Activated naive CD4-positive, alpha-beta T cell (primary cell): ENCODE measurements around the gene RABAC1.

ENCODE experiments used
- DNase-seq, 4 experiments: peaks; one replicate each; lab custom pipeline; 2025; lab: John Stamatoyannopoulos, UW

RABAC1 gene

DNA sequence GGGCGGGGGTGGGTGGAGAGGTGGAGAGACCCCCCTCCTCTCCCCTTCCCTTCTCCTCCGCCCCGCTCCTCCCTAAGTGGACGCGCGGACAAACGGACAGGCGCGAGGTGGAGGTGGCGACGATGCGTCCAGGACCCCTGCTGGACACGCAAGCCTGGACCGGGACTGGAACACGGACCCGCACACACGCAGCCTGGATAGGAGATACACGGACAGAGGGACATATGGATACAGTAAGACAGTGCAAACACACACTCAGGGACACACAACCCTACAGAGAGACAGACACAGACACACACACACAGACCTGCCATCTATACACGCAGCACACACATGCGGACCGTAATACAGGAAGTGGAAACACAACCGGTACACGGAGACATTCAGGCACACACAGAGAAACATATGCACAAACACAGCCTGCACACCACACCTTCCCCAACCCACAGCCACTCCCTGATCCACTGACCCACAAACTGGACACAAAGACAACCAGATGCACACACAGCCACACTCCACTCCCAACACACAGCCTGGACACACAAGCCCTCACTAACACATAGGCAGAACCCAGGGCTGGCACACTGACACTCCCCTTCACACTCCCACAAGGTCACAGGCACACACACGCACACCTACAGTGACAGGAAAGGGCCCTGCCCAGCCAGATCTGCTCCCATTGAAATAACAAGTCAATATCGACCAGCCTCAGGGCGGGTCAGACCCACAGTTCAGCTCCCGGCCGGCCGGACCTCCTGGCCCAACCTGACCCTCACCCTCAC is 30.2 kb downstream of the RABAC1 start:
- no peak for DNase-seq

- no peak for DNase-seq
These were observed 30.9 kb downstream of the RABAC1 start, which contains the start of gene ERFL for GRCh38 chr19:41928221-41928683. TSS of gene ERFL (minus strand) at chr19:41928449. CDS start at chr19:41912919, 15,530 bp downstream.

DNA sequence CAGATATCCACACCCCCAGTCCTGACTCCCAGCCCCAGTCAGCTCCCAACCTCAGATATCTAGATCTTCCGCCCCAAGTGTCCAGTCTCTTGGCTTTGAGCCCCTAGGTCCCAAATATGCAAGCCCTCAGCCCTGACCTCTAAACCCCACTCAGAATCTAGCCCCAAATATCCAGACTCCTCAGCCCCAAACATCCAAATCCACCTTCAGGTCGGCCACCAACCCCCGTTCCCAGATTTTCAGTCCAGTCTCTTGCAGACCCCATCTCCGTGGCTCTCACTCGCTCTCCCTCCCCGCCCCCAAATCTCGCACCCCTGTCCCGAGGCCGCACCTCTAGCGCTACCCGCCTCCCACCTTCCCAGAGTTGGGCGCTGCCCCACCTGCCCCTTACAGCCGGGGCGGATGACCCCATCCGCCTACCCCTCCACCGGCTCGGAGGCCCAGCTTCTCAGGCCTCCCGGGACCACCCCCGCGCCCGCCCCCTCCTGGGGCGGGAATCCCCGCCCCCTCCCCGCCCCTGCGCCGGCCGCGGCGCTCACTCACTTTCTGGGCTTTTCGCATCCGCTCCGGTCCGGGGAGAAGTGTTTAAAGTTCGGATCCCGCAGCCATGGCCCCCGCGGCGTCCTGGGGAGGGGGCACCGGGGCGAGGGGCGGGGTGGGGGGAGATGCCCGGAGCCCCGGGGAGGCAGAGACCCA is 31.5 kb downstream of the RABAC1 start:
- DNase-seq, result peak in 1 of 4 experiments; percentile 49

GRCh38 chr19:41926763-41927496 is 32.2 kb downstream of the RABAC1 start:
- no peak for DNase-seq

GRCh38 chr19:41926028-41926762 is 32.9 kb downstream of the RABAC1 start:
- no peak for DNase-seq

- no peak for DNase-seq
These were observed 33.7 kb downstream of the RABAC1 start for GRCh38 chr19:41925208-41926003.

DNA sequence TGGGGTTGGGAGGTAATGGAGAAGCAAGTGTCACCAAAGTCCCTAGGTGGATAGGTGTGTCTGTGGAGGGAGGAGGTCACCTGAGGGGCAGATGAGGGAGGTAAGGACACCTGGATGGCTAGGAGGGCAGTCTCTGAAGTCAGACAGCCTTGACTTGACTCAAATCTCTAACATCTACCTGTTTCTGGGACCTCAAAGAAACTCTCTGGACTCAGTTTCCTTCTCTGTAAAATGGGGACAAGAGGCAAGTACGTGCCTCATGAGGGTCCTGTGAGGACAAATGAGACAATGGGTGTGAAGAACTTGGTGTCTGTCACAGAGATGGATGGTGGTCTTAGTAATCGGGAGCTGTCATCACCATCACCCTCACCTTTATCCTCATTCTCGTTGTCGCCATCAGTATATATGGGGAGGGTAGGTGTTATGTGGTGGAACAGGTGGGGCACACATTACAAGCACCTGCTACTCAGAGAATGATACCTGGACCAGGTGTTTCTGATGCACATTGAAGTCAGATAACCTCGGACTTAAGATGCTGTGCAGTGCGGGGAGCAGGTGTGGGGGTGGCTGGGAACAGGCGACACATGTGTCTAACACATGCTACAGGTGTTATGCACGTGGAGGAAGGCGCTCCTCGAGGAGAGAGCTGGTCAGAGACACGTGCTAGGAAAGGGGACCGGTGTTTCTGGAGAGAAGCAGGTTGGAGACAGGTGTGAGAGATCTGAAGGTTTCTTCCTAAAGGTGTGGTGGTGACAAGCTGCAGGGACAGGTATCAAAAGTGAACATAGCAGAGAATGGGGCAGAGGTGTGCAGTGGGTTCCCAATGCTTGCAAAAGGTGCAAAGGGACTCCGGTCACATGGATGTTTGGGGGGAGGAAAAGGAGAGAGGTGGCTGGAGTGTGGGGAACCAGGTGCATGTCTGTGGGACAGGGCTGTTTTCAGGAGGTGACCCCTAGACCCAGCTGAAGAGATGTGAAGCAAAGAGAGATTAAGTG is 34.7 kb downstream of the RABAC1 start:
- DNase-seq, result no peak

GRCh38 chr19:41923045-41923788 is 35.9 kb downstream of the RABAC1 start:
- no peak for DNase-seq

- no peak for DNase-seq
These were observed 36.5 kb downstream of the RABAC1 start for GRCh38 chr19:41922585-41922984.

DNA sequence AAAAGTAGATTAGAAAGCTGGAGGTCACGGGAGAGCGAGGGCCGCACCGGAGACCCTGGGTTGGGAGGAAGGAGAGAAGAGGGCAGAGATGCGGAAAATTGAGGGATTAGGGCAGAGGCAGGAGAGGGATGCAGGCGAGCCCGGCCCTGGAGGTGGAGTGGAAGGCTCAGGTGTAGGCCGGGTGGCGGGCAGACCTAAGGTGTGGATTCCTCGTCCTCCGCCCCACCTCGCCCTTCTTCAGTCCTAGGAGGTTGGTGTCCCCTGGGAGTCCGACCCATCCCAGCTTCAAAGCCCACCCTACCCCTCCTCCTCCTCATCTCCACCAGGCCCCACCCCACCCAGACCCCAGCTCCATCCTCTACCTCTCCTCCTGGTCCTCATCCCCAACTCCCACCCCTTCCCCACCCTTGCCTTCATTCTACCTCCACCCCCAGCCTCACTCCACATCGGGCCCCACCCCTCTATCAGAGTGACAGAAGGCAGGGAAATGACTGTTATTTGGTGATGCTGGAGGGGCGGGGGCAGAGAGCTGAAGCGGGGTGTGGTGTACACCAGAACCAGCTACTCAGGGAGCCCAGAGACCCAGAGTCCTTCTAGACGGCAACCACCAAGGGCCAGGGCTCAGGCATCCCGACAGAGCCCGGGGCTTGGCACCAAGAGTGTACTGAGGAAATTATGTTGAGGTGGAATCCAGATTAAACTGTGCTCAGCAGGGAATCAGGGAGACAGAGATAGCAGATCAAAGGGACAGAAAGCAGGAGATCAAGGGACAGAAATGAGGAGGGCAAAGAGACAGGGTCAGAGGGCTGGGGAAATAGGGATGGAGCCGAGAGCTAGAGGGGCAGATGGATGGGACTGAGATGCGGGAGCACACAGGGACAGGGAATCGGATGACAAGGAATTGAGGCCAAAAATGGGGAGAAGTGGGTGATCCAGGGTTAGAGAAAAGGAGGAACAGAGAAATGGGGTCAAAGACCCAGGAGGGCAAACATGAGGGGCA is 37.2 kb downstream of the RABAC1 start:
- DNase-seq, result no peak

- DNase-seq, result no peak
These were observed 38.1 kb downstream of the RABAC1 start for GRCh38 chr19:41920882-41921576.

DNA sequence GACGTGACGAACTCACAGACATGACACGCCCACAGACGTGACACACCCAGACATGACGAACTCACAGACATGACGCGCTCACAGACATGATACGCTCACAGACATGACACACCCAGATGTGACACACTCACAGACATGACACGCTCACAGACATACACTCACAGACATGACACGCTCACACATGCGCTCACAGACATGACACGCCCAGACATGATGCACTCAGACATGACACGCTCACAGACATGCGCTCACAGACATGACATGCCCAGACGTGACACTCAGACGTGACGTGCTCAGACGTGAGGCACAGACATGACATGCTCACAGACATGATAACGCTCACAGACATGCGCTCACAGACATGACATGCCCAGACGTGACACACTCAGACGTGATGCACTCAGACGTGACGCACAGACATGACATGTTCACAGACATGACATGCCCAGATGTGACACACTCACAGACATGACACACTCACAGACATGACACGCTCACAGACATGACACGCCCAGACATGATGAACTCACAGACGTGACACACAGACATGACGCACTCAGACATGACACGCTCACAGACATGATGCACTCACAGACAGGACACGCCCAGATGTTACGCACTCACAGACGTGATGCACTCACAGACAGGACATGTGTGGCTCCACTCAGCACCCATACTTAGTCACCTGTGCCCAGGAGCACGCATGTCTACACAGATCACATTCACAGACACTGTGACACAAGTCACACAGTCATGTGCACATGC is 39.0 kb downstream of the RABAC1 start:
- DNase-seq, result no peak

DNA sequence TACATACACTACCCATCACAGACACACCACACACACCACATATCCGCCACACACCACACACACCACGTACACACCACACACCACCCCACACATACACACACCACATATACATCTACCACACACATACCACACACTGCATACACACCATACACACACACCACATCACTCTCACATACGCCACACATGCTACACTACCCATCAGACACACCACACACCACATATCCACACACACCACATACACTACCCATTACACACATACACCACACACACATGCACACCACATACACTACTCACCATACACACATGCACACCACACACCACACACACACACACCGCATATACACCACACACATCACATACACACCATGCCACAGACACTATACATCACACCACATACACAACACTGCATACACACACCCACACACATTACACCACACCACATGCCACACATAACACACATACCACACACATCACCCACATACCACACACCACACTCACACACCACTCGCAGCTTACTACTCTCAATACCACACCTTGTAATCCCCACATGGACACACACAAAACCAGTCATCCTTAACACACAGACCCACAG is 40.4 kb downstream of the RABAC1 start:
- no peak for DNase-seq

GRCh38 chr19:41918095-41918494 is 41.0 kb downstream of the RABAC1 start:
- DNase-seq, result no peak

DNA sequence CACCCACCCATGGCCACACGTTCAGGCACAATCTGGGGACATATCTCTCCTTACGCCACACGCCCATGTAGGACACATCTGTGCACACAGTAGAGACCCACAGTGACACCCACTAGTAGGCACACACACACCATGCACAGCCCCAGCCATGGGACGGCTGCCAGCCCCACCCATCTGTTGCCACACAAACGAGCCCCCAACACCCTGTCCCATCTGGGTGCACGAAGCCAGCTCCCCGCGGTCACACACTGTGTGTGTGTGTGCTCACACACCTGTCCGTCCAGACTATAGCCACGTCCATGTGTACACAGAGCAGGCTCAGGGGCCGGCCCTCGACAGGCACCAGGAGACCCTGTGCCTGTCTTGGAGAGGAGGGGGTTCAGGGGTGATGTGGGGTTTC is 41.4 kb downstream of the RABAC1 start:
- no peak for DNase-seq
